Caki2 (cell line): ENCODE results near the gene CCND1. TPM values are rescaled to one million over a fixed set of nuclear protein-coding genes. Genes with fewer than 3 reads are reported as not detected.
"Not testable (repeated sequence)": the region's sequence is repeated elsewhere in the genome, so short reads cannot be mapped to it uniquely, and the experiment has no call there.

Experiments used
- DNase-seq: peaks from one replicate; pipeline ENCODE4 v3.0.0-alpha.2; 2015; ENCODE audit warnings: low read depth
- in situ Hi-C: cut with HindIII; loops from 2 replicates; pipeline ENCODE4 v1.10.0; 2016; ENCODE audit warnings: low sequenced_read_pairs, low pct_unique_long_range_greater_than_20kb, mixed read lengths
- total RNA-seq: library from RNA; depleted of rRNA; stranded (reverse); fragments of >200 nt; shearing (Covaris generic); gene quantifications from 2 replicates; pipeline ENCODE4 v1.2.3, GENCODE V29; 2014; ENCODE audit warnings: low replicate concordance; rRNA removed

Gene CCND1
- total RNA-seq, 1 experiment from 2014 or later = 122 TPM

DNA sequence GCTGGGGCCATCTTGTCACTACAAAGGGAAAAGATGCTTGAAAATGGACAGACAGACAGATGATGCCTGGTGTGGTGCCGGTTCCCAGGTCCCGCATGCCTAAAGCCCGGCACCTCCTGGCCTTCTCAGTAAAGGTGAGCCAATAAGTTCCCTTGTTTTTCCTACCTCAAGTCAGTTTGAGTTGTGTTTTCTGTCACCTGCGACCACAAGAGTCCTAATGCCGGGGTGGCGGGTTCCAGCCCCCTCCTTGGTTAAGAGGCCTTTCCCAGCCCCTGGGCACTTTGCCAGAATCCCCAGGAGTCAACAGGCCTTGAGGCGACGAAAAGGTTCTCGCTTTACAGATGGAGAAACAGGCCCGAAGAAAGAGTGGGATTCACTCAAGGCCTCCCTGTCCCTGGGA is 53.8 kb downstream of the CCND1 start:
- no peak for DNase-seq
- in situ Hi-C loops = no loop called here

- DNase-seq = no peak
- in situ Hi-C loops = no loop called here
Observed at GRCh38 chr11:69695581-69695980, 54.6 kb downstream of the CCND1 start.

- in situ Hi-C loops, DNase-seq: not testable (repeated sequence)
Observed at GRCh38 chr11:69695995-69696394, 55.0 kb downstream of the CCND1 start.

GRCh38 chr11:69696749-69697468 is 56.0 kb downstream of the CCND1 start:
- in situ Hi-C loops = no loop called here
- no peak for DNase-seq

DNA sequence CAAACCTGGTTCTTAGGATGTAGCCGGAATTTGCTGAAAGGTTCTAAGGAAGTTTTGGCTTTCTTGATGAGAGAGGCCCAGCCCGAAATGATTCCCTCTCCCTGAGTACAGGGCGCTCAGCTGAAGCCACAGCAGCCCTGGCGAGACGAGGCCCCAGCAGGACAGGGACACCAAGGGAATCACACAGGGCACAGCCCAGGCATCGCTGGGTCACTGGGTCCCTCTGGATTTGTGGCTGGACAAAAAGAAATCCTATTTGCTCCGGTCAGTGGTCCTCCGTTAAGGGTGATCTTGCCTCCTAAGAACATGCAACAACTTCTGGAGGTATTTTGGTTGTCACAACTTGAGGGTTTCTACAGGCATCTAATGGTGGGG is 56.5 kb downstream of the CCND1 start:
- no peak for DNase-seq
- in situ Hi-C loops = no loop called here

DNA sequence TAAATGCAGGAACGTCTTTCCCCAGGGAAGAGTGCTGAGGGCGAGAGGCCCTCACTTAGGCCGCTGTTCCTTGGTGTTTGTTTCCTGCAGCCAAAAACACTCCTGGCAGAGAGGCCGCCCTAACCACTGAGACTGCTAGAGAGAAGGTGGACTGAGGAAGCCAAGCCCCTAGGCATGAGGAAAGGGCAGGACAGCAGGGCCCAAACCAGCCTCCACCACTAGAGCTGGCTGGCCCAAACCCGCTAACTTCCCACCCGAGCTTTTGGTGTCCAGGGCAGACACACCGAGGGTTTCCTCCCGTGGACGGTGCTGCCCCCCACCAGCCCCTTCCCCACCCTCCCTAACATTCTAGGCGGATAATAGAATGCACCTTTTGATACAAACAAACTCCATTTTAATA is 56.9 kb downstream of the CCND1 start:
- no peak for DNase-seq
- in situ Hi-C loops = no loop called here

DNA sequence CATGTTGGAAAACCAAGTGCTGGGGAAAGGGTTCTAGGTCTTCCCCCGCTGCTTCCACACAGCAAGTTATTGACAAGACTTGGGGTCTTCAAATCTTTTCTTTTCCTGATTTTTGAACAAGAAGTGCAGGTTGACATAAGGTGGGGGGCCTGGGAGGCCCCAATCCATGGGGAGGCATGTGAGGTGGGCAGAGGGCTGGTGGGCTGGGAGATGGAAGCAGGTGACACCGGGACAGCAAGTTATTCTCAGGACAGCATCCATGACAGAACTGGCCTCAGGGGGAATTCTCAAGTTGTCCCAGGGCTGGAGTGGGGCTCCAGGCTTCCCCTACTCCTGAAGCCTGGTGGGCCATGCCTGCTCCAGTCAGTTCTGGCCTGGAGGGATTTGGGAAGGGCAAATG is 57.4 kb downstream of the CCND1 start:
- in situ Hi-C loops = no loop called here
- DNase-seq = no peak

- no peak for DNase-seq
- in situ Hi-C loops = no loop called here
Observed at GRCh38 chr11:69699213-69699612, 58.3 kb downstream of the CCND1 start.

GRCh38 chr11:69700278-69701140 is 59.6 kb downstream of the CCND1 start:
- no peak for DNase-seq
- in situ Hi-C loops = no loop called here

DNA sequence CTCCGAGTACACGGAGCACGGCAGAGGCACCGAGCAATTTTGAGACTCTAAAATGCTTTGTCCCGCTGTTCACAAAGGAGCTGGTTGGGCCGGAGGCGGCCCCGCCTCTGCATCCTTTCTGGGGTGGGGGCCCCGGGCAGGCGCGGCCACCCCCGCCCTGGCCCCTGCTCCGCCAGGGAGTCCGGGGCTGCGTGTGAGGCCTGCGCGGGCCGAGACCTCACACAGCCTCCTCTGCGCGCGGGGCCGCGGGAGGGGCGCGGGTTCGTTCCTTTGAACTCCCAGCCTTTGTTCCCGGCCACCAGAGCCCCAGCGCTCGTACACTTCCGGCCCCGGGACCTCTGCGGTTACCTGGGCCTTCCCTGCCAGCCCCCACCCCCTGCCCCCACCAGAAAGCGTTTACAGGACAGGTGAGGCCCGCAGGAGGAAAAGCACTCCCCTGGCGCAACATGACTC is 61.3 kb downstream of the CCND1 start:
- in situ Hi-C loops = no loop called here
- no peak for DNase-seq

- in situ Hi-C loops = no loop called here
- DNase-seq = no peak
Observed at GRCh38 chr11:69702769-69703452, 62.0 kb downstream of the CCND1 start.

- in situ Hi-C loops = no loop called here
- no peak for DNase-seq
Observed at GRCh38 chr11:69703453-69703767, 62.5 kb downstream of the CCND1 start.

Other genes with a start within 250 kb of the CCND1 start
- gene LINC01488, start 159.5 kb upstream of the CCND1 start, total RNA-seq = not detected in 2 replicates
- 3.3 and 9.7 TPM in 2 replicates for gene LTO1, start 34.2 kb downstream of the CCND1 start, total RNA-seq
- not detected in 2 replicates for gene FGF19, start 62.9 kb downstream of the CCND1 start, total RNA-seq
- not detected in 2 replicates for gene FGF4, start 134.2 kb downstream of the CCND1 start, total RNA-seq
- not detected in 2 replicates for gene FGF3, start 178.3 kb downstream of the CCND1 start, total RNA-seq